Skeletal muscle cell (primary cell): Measurements from ENCODE around the gene STK39.

Experiments used
- DNase-seq: peaks from one replicate; pipeline ENCODE4 v3.0.0-alpha.2; 2010; ENCODE audit warnings: low read depth
- H3K4me3 ChIP-seq: 2 replicates; pipeline ENCODE4 v1.5.1; 2011; ENCODE audit warnings: low read depth, mild to moderate bottlenecking, control low read depth, low read length, moderate library complexity

STK39 gene

GRCh38 chr2:167954495-167954894, 292.9 kb downstream of the STK39 start:
- no peak overlapping the region for H3K4me3 ChIP-seq

GRCh38 chr2:167953776-167954175, 293.6 kb downstream of the STK39 start:
- no peak for DNase-seq
- no peak overlapping the region for H3K4me3 ChIP-seq

More at GRCh38 chr2:167954495-167954894, 292.9 kb downstream of the STK39 start:
- DNase-seq: no peak

- DNase-seq: no peak
- H3K4me3 ChIP-seq: no peak overlapping the region
These were observed 296.8 kb downstream of the STK39 start for GRCh38 chr2:167950571-167950970.

- H3K4me3 ChIP-seq: no peak overlapping the region
- no peak for DNase-seq
These were observed 301.0 kb downstream of the STK39 start for GRCh38 chr2:167946441-167946841.

- no peak overlapping the region for H3K4me3 ChIP-seq
- no peak for DNase-seq
These were observed 301.6 kb downstream of the STK39 start for GRCh38 chr2:167945660-167946368.

GRCh38 chr2:167944825-167945659, 302.4 kb downstream of the STK39 start:
- no peak for DNase-seq
- H3K4me3 ChIP-seq: no peak overlapping the region

- no peak overlapping the region for H3K4me3 ChIP-seq
- DNase-seq: peak; percentile 36
These were observed 303.5 kb downstream of the STK39 start for GRCh38 chr2:167943897-167944296.

GRCh38 chr2:167943368-167943767, 304.0 kb downstream of the STK39 start:
- no peak overlapping the region for H3K4me3 ChIP-seq
- DNase-seq: no peak

GRCh38 chr2:167942366-167943081, 304.9 kb downstream of the STK39 start:
- no peak overlapping the region for H3K4me3 ChIP-seq
- DNase-seq: no peak

GRCh38 chr2:167941604-167942003, 305.8 kb downstream of the STK39 start:
- no peak overlapping the region for H3K4me3 ChIP-seq
- no peak for DNase-seq

GRCh38 chr2:167940734-167941507, 306.5 kb downstream of the STK39 start:
- H3K4me3 ChIP-seq: no peak overlapping the region
- no peak for DNase-seq

- H3K4me3 ChIP-seq: no peak overlapping the region
- no peak for DNase-seq
These were observed 307.1 kb downstream of the STK39 start for GRCh38 chr2:167940346-167940725.

GRCh38 chr2:167939514-167940345, 307.7 kb downstream of the STK39 start:
- no peak overlapping the region for H3K4me3 ChIP-seq
- no peak for DNase-seq

- H3K4me3 ChIP-seq: no peak overlapping the region
- DNase-seq: no peak
These were observed 310.0 kb downstream of the STK39 start for GRCh38 chr2:167937403-167937802.

- no peak overlapping the region for H3K4me3 ChIP-seq
- no peak for DNase-seq
These were observed 311.6 kb downstream of the STK39 start for GRCh38 chr2:167935803-167936110.

GRCh38 chr2:167933097-167933814, 314.1 kb downstream of the STK39 start:
- H3K4me3 ChIP-seq: no peak overlapping the region
- no peak for DNase-seq

GRCh38 chr2:167932123-167932693, 315.2 kb downstream of the STK39 start:
- H3K4me3 ChIP-seq: no peak overlapping the region
- DNase-seq: no peak

GRCh38 chr2:167929484-167929883, 317.9 kb downstream of the STK39 start:
- no peak overlapping the region for H3K4me3 ChIP-seq

More at GRCh38 chr2:167929484-167929883, 317.9 kb downstream of the STK39 start:
- DNase-seq: no peak
